ENCODE measurements around the gene CPNE6. TPM values are rescaled to one million over a fixed set of nuclear protein-coding genes. Genes with fewer than 3 reads are reported as not detected.

CPNE6 gene
- total RNA-seq, 1 donor from 2014 or later = 0.09 TPM

DNA sequence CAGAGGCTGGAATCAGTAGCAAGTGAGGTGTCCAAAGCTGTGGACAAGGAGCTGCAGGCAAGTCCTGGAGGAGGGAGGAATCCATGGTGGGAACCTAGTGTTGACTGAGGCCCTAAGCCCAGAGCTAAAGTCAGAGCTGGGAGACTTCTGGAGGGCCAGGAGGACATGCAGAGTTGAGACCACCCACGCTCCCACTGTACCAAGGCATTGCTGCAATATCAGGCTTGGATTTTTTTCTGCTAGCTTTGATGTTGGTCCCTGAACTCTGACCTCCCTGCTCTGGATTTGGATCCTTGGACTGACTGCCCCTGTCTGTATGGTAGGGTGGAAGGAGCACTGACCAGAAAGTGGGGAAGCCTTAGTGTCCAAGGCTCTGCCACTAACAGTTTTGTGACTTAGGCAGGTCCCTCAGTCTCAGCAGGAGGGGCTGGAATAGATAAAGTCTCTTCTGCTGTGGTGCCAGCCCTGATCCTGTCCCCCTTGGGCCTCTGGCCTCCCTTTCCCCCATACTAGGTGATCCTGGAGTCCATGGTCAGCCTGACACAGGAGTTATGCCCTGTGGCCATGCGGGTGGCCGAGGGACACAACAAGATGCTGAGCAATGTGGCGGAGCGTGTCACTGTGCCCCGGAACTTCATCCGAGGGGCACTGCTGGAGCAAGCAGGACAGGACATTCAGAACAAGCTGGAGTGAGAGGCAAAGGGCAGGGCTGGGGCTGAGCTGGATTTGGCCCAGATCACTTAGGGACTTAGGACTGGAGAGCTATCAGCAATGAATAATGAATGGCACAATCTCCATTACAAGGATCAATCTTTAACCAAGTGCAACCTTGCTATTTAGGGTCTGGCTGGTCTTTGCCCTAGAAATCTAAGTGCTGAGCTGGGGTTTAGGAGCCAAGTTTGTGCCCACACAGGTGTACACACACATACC lies 10.1 kb upstream of the CPNE6 start:
- TF ChIP-seq, protein P1, sequence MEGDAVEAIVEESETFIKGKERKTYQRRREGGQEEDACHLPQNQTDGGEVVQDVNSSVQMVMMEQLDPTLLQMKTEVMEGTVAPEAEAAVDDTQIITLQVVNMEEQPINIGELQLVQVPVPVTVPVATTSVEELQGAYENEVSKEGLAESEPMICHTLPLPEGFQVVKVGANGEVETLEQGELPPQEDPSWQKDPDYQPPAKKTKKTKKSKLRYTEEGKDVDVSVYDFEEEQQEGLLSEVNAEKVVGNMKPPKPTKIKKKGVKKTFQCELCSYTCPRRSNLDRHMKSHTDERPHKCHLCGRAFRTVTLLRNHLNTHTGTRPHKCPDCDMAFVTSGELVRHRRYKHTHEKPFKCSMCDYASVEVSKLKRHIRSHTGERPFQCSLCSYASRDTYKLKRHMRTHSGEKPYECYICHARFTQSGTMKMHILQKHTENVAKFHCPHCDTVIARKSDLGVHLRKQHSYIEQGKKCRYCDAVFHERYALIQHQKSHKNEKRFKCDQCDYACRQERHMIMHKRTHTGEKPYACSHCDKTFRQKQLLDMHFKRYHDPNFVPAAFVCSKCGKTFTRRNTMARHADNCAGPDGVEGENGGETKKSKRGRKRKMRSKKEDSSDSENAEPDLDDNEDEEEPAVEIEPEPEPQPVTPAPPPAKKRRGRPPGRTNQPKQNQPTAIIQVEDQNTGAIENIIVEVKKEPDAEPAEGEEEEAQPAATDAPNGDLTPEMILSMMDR (IDR thresholded peaks at IDR 0.05) = no peak
- ATAC-seq (ENCODE audit: low read depth) (no peak), DNase-seq (no peak)
- H3K4me3 Mint-ChIP-seq = no peak overlapping the region
- no peaks in the 10 kb centered on the region for H3K9me3 Mint-ChIP-seq
- no peak overlapping the region for H3K27ac Mint-ChIP-seq
- ChIA-PET CTCF (interaction anchor here (1.0 to 2.0 kb wide), 5 partner anchors 29 to 247 kb away, joined by 3 to 9 read pairs (median 4); partner anchors contain the start of genes CIDEB and IRF9), POLR2A (no interaction called here)
- peaks cover 2% of the 10 kb centered on the region for H3K4me1 Mint-ChIP-seq
- peaks cover 1% of the 10 kb centered on the region for H3K36me3 Mint-ChIP-seq (ENCODE audit: low read depth)
- H3K27me3 Mint-ChIP-seq = no peaks in the 10 kb centered on the region
- intact Hi-C loops (cut with micrococcal nuclease) = no loop called here

DNA sequence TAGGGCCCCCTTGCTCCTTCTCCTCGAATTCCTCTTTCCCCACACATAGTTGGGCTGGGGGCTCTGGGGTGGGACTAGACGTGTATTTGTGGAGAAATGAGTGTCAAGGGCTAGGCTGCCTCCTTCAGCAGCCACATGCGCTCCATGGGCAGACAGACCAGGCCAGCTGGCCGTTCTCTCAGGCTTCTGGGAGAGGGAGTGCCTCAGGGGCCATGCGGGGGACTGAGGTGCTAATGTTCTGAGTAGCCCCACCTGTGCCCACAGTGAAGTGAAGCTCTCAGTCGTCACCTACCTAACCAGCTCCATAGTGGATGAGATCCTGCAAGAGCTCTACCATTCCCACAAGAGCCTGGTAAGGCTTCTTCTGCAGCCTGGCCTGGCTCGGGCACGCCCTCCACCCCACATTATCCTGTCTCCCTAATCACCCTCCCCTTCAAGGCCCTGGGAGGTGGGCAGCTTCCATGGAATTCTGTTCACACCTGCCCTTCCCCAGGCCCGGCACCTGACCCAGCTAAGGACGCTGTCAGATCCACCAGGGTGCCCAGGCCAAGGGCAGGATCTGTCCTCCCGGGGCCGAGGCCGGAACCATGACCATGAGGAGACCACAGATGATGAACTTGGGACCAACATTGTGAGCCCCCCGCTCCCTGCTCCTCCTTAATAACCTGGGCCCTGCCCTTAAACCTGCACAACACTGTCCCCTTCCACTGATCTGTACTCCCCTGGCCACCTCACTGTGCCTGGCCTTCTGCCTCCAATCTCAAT lies 9.0 kb upstream of the CPNE6 start:
- Mint-ChIP-seq H3K4me3 (no peak overlapping the region), H3K4me1 (peaks cover 2% of the 10 kb centered on the region), H3K27me3 (no peaks in the 10 kb centered on the region), H3K36me3 (ENCODE audit: low read depth) (peaks cover 1% of the 10 kb centered on the region), H3K9me3 (no peaks in the 10 kb centered on the region), H3K27ac (no peak overlapping the region)
- ChIA-PET CTCF (interaction anchor here (1.6 to 1.7 kb wide), 3 partner anchors 28 to 246 kb away, joined by 3 to 9 read pairs (median 4); partner anchors contain the start of gene CIDEB), POLR2A (interaction anchor here (0.6 to 1.0 kb wide), 2 partner anchors 30 to 31 kb away, joined by 3 to 4 read pairs; no protein-coding TSS in a partner anchor)
- no peak for ATAC-seq (ENCODE audit: low read depth)
- TF ChIP-seq, protein P1 (IDR thresholded peaks at IDR 0.05) = no peak
- intact Hi-C loops (cut with micrococcal nuclease) = no loop called here
- DNase-seq = no peak

DNA sequence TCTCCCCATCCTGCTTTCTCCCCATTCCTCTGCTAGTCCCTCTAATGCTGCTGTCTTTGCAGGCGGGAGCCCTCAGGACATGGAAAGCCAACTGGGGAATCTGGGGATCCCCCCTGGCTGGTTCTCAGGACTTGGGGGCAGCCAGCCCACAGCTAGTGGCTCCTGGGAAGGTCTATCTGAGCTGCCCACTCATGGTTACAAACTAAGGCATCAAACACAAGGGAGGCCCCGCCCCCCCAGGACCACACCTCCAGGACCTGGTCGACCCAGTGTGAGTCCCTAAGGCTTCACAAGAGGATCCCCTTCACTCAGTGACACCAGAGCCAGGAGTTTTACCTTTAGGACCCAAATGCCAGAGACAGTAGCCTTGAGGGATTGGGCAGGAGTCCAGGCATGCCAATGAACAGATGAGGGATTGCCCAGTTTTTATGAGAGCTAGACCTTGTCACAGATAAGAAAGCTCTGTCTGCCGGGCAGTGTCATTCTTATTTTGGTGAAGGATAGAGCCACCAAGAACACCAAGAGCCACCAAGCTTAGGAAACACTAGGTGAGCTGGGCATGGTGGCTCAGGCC lies 8.0 kb upstream of the CPNE6 start:
- Mint-ChIP-seq H3K9me3 (no peaks in the 10 kb centered on the region), H3K27ac (no peak overlapping the region), H3K27me3 (no peaks in the 10 kb centered on the region), H3K36me3 (ENCODE audit: low read depth) (no peaks in the 10 kb centered on the region), H3K4me3 (no peak overlapping the region), H3K4me1 (no peaks in the 10 kb centered on the region)
- POLR2A ChIA-PET = no interaction called here
- TF ChIP-seq, protein P1 (IDR thresholded peaks at IDR 0.05) = no peak
- CTCF ChIA-PET = interaction anchor here (0.6 to 1.6 kb wide), 2 partner anchors 30 kb away, joined by 3 read pairs; no protein-coding TSS in a partner anchor
- ATAC-seq (ENCODE audit: low read depth) = no peak
- no peak for DNase-seq
- intact Hi-C loops (cut with micrococcal nuclease) = no loop called here

DNA sequence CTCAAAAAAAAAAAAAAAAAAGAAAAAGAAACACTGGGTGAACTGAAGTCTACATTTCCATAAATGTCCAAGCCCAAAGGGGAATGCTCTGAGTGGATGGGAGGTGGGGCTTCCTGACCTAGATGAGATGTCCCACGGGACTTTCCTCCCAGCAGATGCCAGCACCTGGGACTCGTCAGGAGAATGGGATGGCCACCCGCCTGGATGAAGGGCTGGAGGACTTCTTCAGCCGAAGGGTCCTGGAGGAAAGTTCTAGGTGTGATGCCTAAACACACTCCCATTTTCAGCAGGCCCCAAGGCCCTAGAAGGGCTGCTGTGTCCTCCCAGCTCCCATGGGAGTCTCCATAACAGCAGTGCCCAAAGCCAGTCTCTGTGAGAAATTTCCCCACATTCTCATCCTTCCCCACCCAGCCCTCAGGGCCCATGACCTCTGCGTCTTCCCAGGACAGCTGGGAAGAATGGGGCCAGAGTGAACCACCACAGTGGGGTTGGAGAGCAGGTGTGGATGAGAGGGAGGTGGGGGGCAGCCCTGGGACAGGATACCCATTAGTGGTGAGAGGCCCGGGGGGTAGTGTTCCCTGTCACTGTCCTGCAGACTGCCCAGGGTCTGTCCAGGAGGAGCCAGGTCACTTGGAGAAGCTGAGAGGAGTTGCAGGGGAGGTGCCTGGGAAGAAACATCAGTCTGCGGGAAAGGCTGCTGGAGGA lies 7.1 kb upstream of the CPNE6 start:
- POLR2A ChIA-PET = interaction anchor here (0.7 kb wide), 1 partner anchor 97 kb away, joined by 3 read pairs; the partner anchor contains the start of gene IRF9
- no peaks in the 10 kb centered on the region for H3K36me3 Mint-ChIP-seq (ENCODE audit: low read depth)
- H3K9me3 Mint-ChIP-seq = no peaks in the 10 kb centered on the region
- ATAC-seq (ENCODE audit: low read depth) (no peak), DNase-seq (no peak)
- TF ChIP-seq, protein P1 (IDR thresholded peaks at IDR 0.05) = no peak
- CTCF ChIA-PET = interaction anchor here (0.6 kb wide), 1 partner anchor 29 kb away, joined by 3 read pairs; no protein-coding TSS in a partner anchor
- no peak overlapping the region for H3K27ac Mint-ChIP-seq
- no peaks in the 10 kb centered on the region for H3K27me3 Mint-ChIP-seq
- intact Hi-C loops (cut with micrococcal nuclease) = no loop called here
- H3K4me3 Mint-ChIP-seq = no peak overlapping the region
- H3K4me1 Mint-ChIP-seq = no peaks in the 10 kb centered on the region
